Hepatocyte (in vitro differentiated cells): ENCODE results near the gene CHD1L. TPM values are rescaled to one million over a fixed set of nuclear protein-coding genes. Genes with fewer than 3 reads are reported as not detected.
A peak's percentile ranks its signal among the peaks of the same experiment; 100 is the strongest.
"Not testable (repeated sequence)": the region's sequence is repeated elsewhere in the genome, so short reads cannot be mapped to it uniquely, and the experiment has no call there.

Source experiments
- DNase-seq: peaks from one replicate; pipeline ENCODE4 v3.0.0-alpha.2; 2016; ENCODE audit warnings: low spot score
- H2AFZ ChIP-seq: fragments of 200-600 bp; sonication (generic); 2 replicates; pipeline ENCODE4 v1.6.0; 2016; ENCODE audit warnings: antibody characterized with exemption, mild to moderate bottlenecking
- H3K27ac ChIP-seq: fragments of 200-600 bp; sonication (generic); 2 replicates; pipeline ENCODE4 v1.5.1; 2016; ENCODE audit warnings: mild to moderate bottlenecking
- H3K27me3 ChIP-seq: fragments of 200-600 bp; sonication (generic); 2 replicates; pipeline ENCODE4 v1.6.1; 2016
- H3K36me3 ChIP-seq: fragments of 200-600 bp; sonication (generic); replicated peaks from 2 replicates; pipeline ENCODE4 v1.5.1; 2016; ENCODE audit warnings: low read depth; ENCODE audit not compliant: insufficient read depth
- H3K4me1 ChIP-seq: fragments of 200-600 bp; sonication (generic); 2 replicates; pipeline ENCODE4 v1.5.1; 2016; ENCODE audit warnings: mild to moderate bottlenecking, moderate library complexity; ENCODE audit not compliant: insufficient read depth
- H3K4me2 ChIP-seq: fragments of 200-600 bp; sonication (generic); 2 replicates; pipeline ENCODE4 v1.6.0; 2016
- H3K4me3 ChIP-seq: fragments of 200-600 bp; sonication (generic); 2 replicates; pipeline ENCODE4 v1.5.1; 2016; ENCODE audit warnings: mild to moderate bottlenecking
- H3K79me2 ChIP-seq: fragments of 200-600 bp; sonication (generic); 2 replicates; pipeline ENCODE4 v1.6.0; 2017; ENCODE audit warnings: mild to moderate bottlenecking
- H3K9me2 ChIP-seq: fragments of 200-600 bp; sonication (generic); replicated peaks from 2 replicates; pipeline ENCODE4 v1.6.0; 2017; ENCODE audit warnings: mild to moderate bottlenecking; ENCODE audit not compliant: insufficient read depth
- H3K9me3 ChIP-seq: fragments of 200-600 bp; sonication (generic); 2 replicates; pipeline ENCODE4 v1.5.1; 2016; ENCODE audit warnings: low read depth, mild to moderate bottlenecking
- H4K20me1 ChIP-seq: fragments of 200-600 bp; sonication (generic); 2 replicates; pipeline ENCODE4 v1.6.0; 2016; ENCODE audit warnings: mild to moderate bottlenecking; ENCODE audit not compliant: insufficient read depth, poor library complexity, severe bottlenecking
- CTCF ChIP-seq: fragments of 200-600 bp; sonication (generic); IDR thresholded peaks from 2 replicates; pipeline ENCODE4 v1.5.1; 2016; ENCODE audit warnings: antibody characterized with exemption, mild to moderate bottlenecking; ENCODE audit not compliant: poor library complexity
- EZH2 ChIP-seq: fragments of 200-600 bp; sonication (generic); IDR thresholded peaks from 2 replicates; pipeline ENCODE4 v1.6.1; 2016; ENCODE audit warnings: antibody characterized with exemption, mild to moderate bottlenecking, borderline replicate concordance
- EZH2phosphoT487 ChIP-seq: fragments of 200-600 bp; sonication (generic); IDR thresholded peaks from one replicate; pipeline ENCODE4 v1.6.1; 2018; ENCODE audit warnings: antibody characterized with exemption, mild to moderate bottlenecking, low read depth, moderate library complexity; ENCODE audit not compliant: unreplicated experiment, severe bottlenecking
- WGBS: methylation state at CpG from one replicate; pipeline ENCODE4 v1.1.6; 2016; ENCODE audit warnings: low lambda C conversion rate; ENCODE audit errors: missing lambda C conversion rate; 5-methylcytosine and 5-hydroxymethylcytosine counted together
- polyA plus RNA-seq: library from polyadenylated mRNA; unstranded; fragments of >200 nt; fragmentation: Nextera tagmentation; extraction: Ambion mirVana; gene quantifications from 2 replicates; pipeline ENCODE4 v1.2.1, GENCODE V29; 2016
- total RNA-seq: library from RNA; depleted of rRNA; stranded (reverse); fragments of >200 nt; gene quantifications from 2 replicates; pipeline ENCODE4 v1.2.3, GENCODE V29; 2014

Gene CHD1L
- total and polyA plus RNA-seq, 2 experiments from 2014 or later = 30.0 to 41.6 TPM

DNA sequence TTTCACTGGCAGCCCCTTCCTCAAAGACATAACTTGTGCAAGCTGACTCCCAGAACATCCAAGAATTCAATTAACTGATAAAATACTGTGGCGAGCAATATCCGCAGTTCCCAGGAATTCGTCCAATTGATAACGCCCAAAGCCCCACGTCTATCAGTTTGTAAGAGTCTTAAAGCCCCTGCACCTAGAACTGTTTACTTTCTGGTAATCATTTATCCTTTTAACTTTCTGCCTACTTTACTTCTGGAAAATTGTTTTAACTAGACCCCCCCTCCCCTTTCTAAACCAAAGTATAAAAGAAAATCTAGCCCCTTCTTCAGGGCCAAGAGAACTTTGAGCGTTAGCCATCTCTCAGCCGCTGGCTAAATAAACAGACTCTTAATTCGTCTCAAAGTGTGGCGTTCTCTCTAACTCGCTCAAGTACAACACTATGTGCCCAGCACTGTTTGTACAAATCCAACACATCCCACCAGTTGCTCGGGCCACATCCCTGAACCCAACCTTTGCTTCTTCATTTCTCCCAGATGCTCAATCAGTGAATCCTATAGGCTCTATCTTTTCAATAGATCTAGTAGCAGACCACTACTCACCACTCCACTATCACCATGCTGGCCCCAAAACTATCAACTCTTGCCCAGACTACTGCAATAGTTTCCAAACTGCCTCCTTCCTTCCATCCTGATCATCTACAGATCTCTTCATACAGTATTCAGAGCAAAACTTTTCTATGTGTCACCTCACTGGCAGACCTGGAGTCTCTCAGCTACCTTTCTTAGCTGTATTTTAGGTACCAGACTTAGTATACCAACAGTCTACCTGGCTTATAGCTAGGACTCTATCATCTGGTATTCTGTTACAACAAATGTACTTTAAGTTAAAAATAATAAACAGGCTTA, 3.3 kb upstream of the CHD1L start:
- 40% methylated on average over 11 of the region's 11 CpGs for WGBS

GRCh38 chr1:147240131-147240721, 2.3 kb upstream of the CHD1L start:
- not testable (repeated sequence) for DNase-seq, H2AFZ ChIP-seq, H3K9me3 ChIP-seq, H3K4me3 ChIP-seq, H4K20me1 ChIP-seq, H3K27me3 ChIP-seq, H3K36me3 ChIP-seq, H3K9me2 ChIP-seq
- peaks cover 20% of the 10 kb centered on the region for H3K79me2 ChIP-seq
- H3K27ac ChIP-seq = peak overlapping the region; percentile 74
- WGBS = 23% methylated on average over 5 of the region's 5 CpGs
- peak overlapping the region; percentile 49 for H3K4me2 ChIP-seq
- peaks cover 38% of the 10 kb centered on the region for H3K4me1 ChIP-seq

More for the DNA sequence above, 3.3 kb upstream of the CHD1L start:
- no peak overlapping the region for H3K4me3 ChIP-seq
- H3K4me1 ChIP-seq = peaks cover 36% of the 10 kb centered on the region
- H3K36me3 ChIP-seq = no peaks in the 10 kb centered on the region
- H3K79me2 ChIP-seq = peaks cover 10% of the 10 kb centered on the region
- DNase-seq = no peak
- peak overlapping the region; percentile 49 for H3K4me2 ChIP-seq
- TF ChIP-seq EZH2phosphoT487 = no peak
- TF ChIP-seq EZH2 = no peak
- no peak for TF ChIP-seq CTCF
- peak overlapping the region; percentile 10 for H2AFZ ChIP-seq
- peak overlapping the region; percentile 74 for H3K27ac ChIP-seq
- H3K27me3 ChIP-seq = no peaks in the 10 kb centered on the region
- H3K9me3 ChIP-seq = no peaks in the 10 kb centered on the region
- H3K9me2 ChIP-seq = no peaks in the 10 kb centered on the region
- H4K20me1 ChIP-seq = no peaks in the 10 kb centered on the region

DNA sequence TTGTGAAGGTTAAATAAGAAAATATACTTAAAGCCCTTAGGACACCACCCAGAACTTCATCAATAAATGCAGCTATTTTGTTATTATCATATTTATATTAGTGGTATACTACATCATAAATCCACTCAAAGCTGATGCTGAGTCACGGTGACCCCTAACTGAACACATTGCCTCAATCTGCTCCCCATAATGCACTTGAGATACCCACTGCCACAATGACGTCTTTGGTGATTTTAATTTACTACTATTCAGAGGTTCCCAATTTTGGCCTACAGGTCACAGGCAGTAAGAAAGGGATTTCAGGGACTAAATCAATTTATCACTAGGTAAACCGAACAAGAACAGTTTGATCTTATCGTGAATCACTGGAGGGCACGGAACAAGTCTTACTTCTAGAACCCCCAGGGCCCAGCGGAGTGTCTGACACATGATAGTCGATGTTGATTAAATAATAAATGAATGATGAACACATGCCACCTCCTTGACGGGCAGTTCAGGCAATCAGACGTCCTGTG, 493 bp upstream of the CHD1L start:
- no peak for DNase-seq
- Histone ChIP-seq H3K9me3 (no peaks in the 10 kb centered on the region), H2AFZ (peak overlapping the region; percentile 62), H3K27ac (peak overlapping the region; percentile 70), H3K4me1 (peaks cover 36% of the 10 kb centered on the region), H3K27me3 (no peaks in the 10 kb centered on the region), H3K9me2 (no peaks in the 10 kb centered on the region), H3K4me3 (peak overlapping the region; percentile 3), H3K36me3 (no peaks in the 10 kb centered on the region), H3K79me2 (peaks cover 38% of the 10 kb centered on the region), H4K20me1 (peaks cover 5% of the 10 kb centered on the region), H3K4me2 (peak overlapping the region; percentile 72)
- 39% methylated on average over 9 of the region's 9 CpGs for WGBS
- TF ChIP-seq CTCF (no peak), EZH2 (no peak), EZH2phosphoT487 (no peak)

DNA sequence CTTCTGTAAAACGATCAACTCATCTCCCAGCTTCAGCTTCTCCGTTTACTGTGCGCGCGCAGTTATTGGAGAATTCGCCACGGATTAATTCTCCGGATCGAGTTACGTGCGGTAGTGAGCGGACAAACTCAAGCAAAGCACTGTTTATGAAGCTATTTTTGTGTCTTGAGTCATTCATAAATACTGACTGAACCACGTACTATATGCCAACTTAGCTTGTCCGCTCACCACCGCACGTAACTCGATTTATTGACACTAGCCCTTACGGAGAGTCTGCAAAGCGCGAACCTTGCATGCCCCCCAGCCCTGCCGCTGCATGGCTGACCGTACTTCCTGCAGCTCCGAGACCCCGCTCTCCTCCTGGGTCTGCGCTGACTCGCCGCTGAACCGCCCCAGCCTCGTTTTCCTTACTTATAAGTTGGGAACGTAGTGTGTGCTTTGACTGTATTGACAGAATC, 773 bp downstream of the CHD1L start:
- H3K9me3 ChIP-seq = no peaks in the 10 kb centered on the region
- H3K79me2 ChIP-seq = peaks cover 51% of the 10 kb centered on the region
- H3K4me2 ChIP-seq = peak overlapping the region; percentile 79
- H3K27ac ChIP-seq = peak overlapping the region; percentile 91
- no peaks in the 10 kb centered on the region for H3K27me3 ChIP-seq
- H3K4me1 ChIP-seq = peaks cover 28% of the 10 kb centered on the region
- H4K20me1 ChIP-seq = peaks cover 5% of the 10 kb centered on the region
- no peaks in the 10 kb centered on the region for H3K9me2 ChIP-seq
- under 1% methylated on average over 30 of the region's 30 CpGs for WGBS
- no peaks in the 10 kb centered on the region for H3K36me3 ChIP-seq
- no peak for TF ChIP-seq EZH2
- no peak for TF ChIP-seq EZH2phosphoT487
- no peak for TF ChIP-seq CTCF
- peak overlapping the region; percentile 97 for H3K4me3 ChIP-seq
- peak overlapping the region; percentile 95 for H2AFZ ChIP-seq
- DNase-seq = peak; percentile 44
